NCI-H1694 (cell line): ENCODE measurements around the gene RGS3.
"Not testable (repeated sequence)": the region's sequence is repeated elsewhere in the genome, so short reads cannot be mapped to it uniquely, and the experiment has no call there.

Source experiments
- DNase-seq: peaks from one replicate; lab custom pipeline; 2025; lab: John Stamatoyannopoulos, UW

RGS3 gene

DNA sequence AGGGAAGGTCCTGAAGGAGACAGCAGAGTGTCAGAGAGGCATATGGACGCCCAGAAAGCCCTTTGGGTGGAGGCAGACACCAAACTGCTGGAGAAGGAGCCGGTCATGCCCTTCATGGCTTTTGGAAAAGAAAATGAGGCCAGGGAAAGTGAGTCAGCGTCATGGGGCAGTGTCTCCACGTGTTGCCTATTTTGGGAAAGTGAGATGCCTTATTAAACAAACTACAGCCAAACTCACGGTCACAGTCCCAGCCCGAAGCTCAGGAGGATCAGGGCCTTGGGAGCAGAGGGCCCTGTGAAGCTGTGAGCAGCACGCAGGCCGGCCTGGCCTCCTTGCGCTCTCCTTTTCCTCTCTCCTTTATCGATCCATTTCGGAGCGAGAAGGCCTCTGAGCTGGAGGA is 25.0 kb downstream of the RGS3 start:
- no peak for DNase-seq

DNA sequence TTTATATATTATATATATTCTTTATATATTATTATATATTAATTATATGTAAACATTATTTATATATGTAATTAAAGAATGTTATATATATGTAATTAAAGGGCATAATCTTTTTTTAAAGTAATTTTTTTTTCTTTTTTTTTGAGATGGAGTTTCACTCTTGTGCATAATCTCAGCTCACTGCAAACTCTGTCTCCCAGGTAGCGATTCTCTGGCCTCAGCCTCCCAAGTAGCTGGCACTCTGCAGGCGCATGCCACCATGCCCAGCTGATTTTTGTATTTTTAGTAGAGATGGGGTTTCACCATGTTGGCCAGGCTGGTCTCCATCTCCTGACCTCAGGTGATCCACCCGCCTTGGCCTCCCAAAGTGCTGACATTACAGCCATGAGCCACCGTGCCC is 27.6 kb downstream of the RGS3 start:
- not testable (repeated sequence) for DNase-seq

- no peak for DNase-seq
These were observed 29.0 kb downstream of the RGS3 start for GRCh38 chr9:113492343-113493202.

DNA sequence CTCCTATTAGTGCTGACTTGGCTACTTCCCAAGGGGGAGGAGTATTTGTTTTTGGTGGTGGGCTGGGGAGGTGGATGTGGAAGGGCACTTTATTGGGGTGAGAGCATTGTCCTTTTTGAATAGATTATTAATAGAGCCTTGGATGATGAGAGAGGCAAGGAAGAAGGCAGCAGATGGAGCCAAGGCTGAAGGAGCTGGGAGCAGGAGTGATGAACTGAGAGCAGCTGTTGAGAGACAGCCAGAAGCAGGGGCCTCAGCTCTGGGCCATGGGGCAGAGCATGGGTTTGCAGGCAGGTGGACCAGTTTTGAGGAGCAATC is 29.6 kb downstream of the RGS3 start:
- no peak for DNase-seq

GRCh38 chr9:113495526-113495925 is 32.0 kb downstream of the RGS3 start:
- no peak for DNase-seq

DNA sequence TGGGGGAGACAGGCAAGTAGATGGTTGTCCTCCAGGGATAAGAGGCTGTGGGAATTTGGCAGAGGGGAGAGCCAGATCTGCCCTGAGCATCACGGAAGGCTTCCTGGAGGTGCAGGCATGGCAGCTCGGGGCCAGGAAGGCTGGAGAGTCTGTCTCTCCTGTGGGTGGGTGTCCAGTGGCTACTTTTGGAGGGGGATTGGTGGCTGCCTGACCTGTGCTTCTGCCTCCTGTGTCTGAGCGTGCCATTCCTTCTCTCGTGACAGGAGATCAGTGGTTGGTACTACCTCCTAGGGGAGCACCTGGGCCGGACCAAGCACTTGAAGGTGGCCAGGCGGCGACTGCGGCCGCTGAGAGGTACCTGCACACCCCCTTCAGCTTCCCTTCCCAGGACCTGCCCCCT is 33.5 kb downstream of the RGS3 start:
- no peak for DNase-seq

- no peak for DNase-seq
These were observed 35.8 kb downstream of the RGS3 start for GRCh38 chr9:113499153-113499875.

DNA sequence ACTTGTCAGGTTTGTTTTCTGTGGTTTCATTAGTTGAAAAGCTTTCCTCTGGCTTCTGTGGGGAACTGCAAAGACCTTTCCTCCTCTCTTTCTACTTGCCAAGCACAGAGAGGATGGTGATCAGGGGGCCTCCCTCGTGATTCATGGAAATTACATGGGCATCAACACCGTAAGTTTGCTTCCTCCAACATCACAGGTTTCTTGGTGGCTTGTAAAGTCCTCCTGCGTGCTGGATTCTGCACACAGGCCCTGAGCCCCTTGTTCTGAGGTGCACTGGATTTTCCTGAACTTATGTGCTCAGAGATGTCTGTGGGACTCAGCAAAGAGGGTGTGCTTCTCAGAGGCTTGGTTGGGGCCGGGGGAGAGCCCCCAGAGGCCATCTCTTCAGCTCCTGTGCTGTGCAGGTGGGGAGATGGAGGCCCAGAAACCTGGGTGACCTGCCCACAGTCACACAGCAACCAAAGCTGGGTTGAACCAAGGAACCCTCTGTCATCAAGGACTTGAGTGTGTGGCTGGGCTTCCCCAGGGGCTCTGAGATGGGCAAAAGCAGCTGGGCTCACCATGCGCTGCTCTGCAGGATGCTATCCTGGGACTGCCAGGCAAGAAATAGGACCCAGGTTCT is 36.5 kb downstream of the RGS3 start:
- DNase-seq, result no peak

DNA sequence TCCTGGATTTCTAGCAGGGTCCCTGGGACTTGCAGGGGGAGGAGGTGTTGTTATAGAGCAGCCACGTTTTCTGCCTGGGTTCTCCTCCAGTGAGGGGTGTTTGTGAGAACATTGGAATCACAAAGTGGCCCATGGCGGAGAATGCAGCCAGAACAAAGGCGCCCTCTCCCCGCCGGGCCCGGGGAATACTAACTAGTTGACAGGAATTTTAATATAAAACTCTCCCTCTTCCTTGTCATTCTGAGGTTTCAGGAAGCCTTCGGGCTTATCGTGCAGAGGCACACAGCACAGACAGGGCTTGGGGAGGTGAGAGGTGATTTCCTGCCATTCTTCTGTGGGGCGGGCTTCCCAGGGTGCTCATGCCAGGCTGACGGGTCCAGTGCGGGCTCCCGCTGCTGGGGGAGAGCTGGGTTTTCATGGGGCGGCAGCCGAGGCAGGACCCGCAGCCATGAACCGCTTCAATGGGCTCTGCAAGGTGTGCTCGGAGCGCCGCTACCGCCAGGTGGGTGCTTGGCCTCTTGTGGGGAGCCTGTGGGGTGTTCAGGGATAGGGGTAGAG is 37.7 kb downstream of the RGS3 start:
- DNase-seq, result no peak

DNA sequence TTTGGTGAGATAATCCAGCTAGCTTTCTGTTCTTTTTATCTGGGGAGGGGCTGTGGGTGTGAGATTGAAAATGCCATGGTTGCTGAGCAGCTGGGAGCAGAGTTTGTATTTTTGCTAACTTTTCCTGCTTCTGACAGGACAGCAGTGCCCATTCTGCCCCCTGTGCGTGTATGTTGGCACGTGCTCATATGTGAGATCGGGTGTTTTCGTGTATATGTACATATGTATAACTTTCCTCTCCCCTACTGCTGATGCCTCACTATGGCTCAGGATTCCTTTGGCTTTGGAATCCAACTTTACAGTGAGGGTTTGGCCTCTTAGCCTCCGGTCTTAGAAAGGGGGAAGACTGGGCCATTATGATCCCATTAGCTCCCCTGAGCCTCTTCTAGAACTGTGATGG is 38.3 kb downstream of the RGS3 start:
- no peak for DNase-seq

DNA sequence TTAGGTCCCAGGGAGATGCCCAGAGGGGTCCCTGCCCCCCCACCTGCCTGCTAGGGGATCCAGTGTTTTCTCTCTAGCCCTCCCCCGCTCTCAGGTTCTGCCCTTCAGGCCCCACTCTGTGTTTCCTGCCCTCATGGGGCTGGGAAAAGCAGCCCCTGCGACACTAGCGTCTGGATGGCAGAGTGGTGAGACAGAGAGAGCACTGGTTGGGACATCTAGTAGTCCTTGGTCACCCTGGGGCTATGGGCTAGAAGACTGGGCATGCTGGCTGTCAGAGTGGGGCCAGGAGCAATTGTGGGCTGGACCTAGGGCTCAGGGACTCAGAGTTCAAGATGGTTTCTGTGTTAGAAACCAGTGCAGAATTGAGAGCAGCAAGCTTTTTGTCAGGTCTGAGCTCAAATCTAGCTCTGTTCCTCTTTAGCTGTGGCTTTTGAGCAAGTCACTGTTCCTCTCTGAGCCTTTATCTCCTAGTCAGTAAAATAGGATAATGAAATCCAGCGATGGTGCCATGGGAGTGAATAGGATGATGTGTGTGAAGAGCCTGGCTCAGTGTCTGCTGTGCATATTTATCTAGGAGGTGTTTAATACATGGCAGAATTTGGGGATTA is 39.0 kb downstream of the RGS3 start:
- DNase-seq, result no peak

GRCh38 chr9:113503131-113503541 is 39.6 kb downstream of the RGS3 start:
- no peak for DNase-seq

- DNase-seq, result no peak
These were observed 40.2 kb downstream of the RGS3 start for GRCh38 chr9:113503613-113504211.

DNA sequence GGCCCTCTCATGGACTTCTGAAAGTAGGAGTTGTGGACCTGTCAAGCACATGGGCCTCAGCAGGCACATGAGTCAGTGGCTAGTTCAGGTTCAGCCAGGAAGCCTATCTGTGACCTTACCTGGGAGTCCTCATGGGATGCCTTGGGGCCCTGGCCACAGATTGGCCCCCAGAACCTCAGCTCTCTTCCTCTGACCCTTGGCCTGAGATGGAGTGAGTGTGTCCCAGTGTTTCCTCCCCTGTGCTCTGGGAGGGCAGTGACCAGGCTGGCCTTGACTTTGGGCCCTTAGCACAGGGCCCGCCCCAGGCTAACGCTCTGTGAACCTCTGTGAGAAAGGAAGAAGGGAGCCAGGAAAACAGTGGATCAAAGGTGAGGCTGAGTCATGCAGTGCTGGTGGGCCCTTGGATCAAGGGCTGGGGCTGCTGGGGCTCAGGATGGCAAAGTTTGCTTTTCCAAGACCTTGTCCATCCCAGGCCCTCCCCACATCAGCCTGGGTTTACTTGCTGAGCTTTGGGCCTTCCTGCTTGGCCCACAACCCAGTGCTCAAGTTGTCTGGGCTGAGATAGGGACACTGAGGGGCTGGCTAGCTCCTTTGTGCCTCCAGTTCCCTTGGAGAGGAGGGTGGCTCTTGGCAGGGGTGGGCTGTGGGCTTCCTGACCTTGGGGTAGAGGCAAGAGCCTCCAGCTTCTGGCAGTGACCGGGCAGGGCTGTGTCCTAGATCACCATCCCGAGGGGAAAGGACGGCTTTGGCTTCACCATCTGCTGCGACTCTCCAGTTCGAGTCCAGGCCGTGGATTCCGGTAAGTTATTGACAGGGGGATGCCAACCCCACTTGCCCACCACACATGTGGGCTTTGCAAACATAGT is 41.4 kb downstream of the RGS3 start:
- DNase-seq, result no peak

DNA sequence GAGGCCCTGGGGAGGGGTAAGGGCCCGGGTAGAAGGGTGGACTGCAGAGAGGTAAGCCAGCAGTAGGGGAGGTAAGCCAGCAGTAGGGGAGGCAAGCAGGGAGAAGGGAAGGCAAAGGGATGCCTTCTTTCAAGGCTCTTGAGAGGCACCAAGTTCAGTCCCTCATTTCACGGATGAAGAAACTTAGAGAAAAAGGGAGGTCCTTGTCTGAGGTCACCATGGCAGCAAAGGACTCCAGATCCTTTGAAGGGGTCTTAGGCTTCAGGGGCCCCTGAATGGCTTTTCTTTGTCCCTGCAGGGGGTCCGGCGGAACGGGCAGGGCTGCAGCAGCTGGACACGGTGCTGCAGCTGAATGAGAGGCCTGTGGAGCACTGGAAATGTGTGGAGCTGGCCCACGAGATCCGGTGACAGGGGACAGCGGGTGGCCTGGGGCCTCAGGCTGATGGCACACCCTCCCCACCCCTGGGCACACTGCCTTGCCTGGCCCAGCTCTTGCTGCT is 42.6 kb downstream of the RGS3 start:
- DNase-seq, result no peak

DNA sequence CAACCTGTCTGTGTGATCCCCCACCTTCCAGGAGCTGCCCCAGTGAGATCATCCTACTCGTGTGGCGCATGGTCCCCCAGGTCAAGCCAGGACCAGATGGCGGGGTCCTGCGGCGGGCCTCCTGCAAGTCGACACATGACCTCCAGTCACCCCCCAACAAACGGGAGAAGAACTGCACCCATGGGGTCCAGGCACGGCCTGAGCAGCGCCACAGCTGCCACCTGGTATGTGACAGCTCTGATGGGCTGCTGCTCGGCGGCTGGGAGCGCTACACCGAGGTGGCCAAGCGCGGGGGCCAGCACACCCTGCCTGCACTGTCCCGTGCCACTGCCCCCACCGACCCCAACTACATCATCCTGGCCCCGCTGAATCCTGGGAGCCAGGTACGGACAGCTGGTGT is 43.7 kb downstream of the RGS3 start:
- no peak for DNase-seq

GRCh38 chr9:113508111-113508749 is 44.7 kb downstream of the RGS3 start:
- peak; percentile 3 for DNase-seq

- DNase-seq, result no peak
These were observed 45.9 kb downstream of the RGS3 start for GRCh38 chr9:113509463-113509862.

- no peak for DNase-seq
These were observed 47.6 kb downstream of the RGS3 start for GRCh38 chr9:113511047-113511521.
